GM19328 (cell line): ENCODE measurements around the gene CTNNA2.

Experiments used
- ATAC-seq: cut with Tn5 transposase; IDR thresholded peaks from one replicate; pipeline ENCODE4 v1.9.1; 2021; ENCODE audit warnings: mild to moderate bottlenecking, moderate library complexity; ENCODE audit not compliant: unreplicated experiment

CTNNA2 gene

DNA sequence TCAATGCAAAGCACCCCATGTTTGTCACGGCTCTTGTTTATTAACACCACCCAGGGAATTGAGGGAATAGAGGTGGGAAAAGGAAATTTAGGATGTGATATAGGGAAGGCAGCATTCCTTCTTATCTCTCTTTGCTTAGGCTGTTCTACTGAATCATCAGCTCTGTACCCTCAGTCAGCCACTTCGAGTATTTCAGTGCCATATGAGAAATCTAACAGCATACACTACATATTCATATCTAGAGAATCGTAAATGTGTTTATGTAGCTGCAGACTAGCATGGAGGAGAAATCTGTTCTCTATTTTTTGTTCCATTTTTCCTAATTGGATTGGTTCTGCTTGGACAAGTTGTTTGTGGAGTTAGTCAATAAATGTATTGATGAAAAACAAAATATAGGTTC lies 187.8 kb downstream of the CTNNA2 start:
- ATAC-seq, result no peak

DNA sequence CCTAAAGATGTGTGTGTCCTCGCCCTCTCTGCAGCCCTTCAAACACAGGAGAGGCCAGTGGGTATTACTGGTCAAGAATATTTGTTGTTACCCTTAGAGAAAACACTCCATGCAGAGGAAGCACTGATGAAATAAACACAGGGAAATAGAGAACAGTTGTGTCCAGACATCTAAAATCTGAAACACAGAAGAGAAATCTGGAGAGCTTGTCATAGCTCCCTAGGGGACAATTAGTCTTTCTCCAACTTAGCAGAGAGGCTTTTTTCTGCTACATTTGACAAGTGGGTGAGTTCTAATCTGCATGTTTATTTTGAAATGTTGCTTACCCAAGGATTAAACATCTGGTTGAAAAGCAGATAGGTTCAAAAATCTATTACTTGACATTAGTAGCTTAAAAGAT lies 190.1 kb downstream of the CTNNA2 start:
- no peak for ATAC-seq

DNA sequence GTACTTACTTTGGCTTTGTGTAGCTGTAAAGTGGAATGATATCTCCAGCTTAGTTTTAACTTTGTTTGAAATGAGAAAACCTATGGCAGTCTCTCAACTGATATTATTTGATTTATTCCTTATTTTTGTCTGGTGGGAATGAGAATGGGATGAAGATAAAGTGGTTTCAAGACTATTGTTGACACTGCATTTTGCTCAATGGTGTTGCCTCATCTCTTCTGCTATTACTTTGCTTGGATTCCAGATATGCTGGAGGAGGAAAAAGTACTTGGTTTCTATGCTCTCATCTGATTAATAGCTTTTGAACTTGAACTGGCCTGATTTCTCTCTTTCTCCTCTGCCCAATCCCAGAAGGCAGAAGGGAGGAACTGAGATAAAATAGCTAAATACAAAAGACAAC lies 198.2 kb downstream of the CTNNA2 start:
- no peak for ATAC-seq

DNA sequence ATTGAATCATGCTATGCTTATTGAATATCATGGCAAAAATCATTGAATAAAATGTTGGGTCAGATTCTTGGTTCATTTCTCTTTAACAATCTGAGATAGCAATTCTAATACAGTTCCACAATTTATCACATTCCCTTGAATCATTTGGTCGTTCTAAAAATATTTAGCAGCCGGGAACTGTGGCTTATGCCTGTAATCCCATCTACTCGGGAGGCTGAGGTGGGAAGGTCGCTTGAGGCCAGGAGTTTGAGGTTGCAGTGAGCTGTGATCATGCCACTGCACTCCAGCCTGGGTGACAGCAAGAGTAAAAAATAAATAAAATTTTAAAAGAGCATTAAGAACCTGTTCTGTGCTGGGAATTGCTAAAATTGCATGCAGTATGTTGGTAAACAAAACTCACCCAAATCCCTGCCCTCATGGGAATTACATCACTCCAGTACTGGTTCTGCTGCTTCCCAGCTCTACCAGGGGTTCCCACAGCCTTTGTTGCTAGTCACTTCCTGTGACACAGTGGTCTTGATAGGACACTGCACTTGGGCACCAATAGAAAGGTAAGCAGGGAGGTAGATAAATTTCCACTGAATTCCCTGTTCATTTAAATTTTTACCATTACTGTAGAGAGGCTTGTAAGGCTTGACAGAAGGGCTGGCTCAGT lies 200.4 kb downstream of the CTNNA2 start:
- ATAC-seq, result no peak

DNA sequence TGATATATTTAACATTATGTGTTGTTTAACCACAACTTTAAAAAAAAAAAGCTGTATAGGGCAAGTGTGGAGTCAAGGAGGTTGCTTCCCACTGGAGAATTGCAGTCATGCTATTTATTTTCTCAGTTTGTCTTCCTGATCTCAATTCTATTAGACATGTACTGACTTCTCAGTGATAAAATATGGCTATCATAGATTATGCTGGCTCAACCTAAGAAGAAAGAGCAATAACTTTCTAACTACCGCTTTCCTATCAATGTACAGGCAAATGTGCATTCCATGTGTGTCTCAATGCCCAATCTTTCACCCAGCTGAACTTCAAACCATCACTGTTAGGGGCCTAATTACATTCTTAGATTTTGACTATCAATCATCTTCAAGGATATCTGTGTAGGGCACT lies 201.4 kb downstream of the CTNNA2 start:
- no peak for ATAC-seq

DNA sequence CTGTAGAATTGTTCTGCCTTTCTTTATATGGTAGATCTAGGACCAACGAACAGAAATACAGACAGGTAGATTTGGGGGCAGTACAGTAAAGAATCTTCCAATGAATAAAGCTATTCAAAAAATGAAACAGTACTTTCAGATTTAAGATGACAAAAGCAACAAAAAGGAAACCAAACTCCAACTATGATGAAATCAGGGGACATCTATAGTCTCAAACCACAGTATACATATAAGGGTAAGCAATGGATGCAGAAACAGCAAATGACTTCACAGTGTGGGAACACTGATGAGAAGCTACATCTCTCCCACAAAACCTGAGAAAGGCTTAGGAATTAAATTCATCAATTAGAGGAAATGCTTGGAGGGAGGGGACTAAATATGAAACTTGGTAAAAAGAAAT lies 202.5 kb downstream of the CTNNA2 start:
- ATAC-seq, result no peak

DNA sequence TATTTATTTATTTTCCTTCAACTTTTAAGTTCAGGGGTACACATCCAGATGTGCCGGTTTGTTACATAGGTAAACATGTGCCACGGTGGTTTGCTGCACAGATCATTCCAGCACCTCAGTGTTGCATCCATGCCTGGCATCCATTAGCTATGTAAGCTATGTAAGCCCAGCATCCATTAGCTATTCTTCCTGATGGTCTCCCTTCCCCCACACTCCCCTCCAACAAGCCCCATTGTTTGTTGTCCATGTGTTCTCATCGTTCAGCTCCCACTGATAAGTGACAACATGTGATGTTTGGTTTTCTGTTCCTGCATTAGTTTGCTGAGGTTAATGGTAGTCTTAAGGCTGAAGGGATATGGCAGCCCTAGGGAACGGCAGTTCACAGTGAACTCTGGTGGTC lies 203.4 kb downstream of the CTNNA2 start:
- no peak for ATAC-seq

- no peak for ATAC-seq
Observed at GRCh38 chr2:79717364-79718007, 204.6 kb downstream of the CTNNA2 start.

- no peak for ATAC-seq
Observed at GRCh38 chr2:79721061-79721460, 208.2 kb downstream of the CTNNA2 start.

- no peak for ATAC-seq
Observed at GRCh38 chr2:79721966-79722365, 209.1 kb downstream of the CTNNA2 start.

DNA sequence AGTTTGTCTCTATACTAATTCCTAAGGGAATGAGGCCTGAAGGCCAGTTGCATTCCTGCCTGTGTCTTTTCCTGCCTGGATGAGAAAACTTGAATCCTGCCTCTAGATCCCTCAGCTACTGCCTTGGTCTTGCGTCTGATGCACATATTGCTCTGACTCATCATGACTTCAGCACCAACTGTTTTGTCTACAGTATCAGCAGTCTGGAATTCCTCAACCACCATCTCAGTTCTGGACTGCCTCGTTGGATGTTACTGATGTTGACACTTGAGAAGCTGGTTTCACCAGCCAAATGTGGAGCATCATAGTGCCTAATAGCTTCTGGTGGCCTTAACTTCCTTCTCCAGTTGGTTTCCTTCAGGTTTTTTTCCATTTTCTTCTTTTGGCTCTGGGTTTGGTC lies 211.0 kb downstream of the CTNNA2 start:
- no peak for ATAC-seq

DNA sequence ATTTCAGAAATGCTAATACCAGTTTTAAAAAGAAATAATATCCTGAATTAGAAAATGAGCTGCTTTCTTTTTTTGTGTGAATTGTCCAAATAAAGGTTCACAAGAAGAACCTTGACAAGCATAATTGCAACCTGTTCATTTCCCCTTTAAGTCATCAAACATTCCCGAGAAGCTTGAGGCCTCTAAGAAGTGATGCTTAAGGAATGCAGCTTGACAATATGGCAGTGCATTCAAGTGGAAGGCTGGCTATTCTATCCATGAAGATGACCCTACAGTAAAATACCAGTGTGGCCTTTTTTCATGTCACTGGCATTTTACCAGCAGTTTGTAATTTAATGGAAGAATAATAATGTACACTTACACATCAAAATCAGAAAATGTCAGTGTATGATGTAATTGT lies 216.7 kb downstream of the CTNNA2 start:
- ATAC-seq, result no peak

- no peak for ATAC-seq
Observed at GRCh38 chr2:79734518-79734917, 221.7 kb downstream of the CTNNA2 start.

GRCh38 chr2:79740879-79741443 lies 228.1 kb downstream of the CTNNA2 start:
- ATAC-seq, result no peak

DNA sequence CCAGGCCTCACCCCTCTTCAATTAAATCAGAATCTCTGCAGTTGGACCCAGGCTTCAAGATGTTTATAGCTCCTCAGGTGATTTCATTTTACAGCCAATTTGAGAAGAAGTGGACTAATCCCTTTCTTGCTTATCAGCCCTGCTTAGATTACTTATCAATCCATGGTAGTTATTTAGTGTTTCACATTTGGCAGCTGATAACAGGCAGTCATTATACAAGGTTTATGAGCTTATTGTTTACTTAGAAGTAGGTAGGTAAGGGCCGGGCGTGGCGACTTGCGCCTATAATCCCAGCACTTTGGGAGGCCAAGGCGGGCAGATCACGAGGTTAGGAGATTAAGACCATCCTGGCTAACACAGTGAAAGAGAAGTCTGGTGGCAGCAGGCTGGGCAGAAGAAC lies 237.5 kb downstream of the CTNNA2 start:
- ATAC-seq, result no peak

DNA sequence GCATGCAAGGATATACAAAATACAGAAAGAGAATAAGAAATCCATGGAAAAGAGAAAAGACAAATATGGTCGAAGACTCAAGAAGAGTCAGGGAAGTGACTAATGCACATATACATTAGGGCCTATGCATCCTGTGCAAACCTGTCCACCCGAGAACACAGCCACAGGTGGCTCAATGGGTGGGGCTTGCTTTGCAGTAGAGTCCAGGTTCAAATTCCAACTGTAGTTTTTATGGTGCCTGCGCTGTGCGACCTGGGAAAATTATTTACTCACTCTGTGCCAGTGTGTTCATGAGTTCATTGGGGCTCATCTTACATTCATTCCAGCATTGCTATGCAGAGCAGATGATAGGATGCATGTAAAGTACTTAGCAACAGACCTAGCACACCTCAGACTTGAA lies 244.7 kb downstream of the CTNNA2 start:
- no peak for ATAC-seq

DNA sequence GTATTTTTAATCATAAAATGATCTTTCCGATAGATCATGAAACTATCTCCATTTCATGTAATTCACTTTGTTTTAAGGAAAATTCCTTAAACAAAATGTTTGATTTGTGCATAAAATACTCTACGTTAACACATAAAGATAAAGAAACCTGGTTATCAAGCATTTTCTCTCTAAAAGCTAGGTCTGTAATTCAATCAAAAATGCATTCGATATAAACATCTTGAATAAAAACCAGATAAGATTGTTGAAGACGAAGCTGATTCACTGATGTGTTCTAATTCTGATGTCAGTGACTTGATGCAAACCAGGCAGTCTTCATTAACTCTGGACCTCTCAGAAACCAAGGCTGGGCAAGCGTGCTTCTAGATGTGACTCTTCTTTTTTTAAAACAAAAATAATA lies 245.2 kb downstream of the CTNNA2 start:
- ATAC-seq, result no peak

GRCh38 chr2:79758749-79759282 lies 246.0 kb downstream of the CTNNA2 start:
- no peak for ATAC-seq

- no peak for ATAC-seq
Observed at GRCh38 chr2:79770926-79771325, 258.1 kb downstream of the CTNNA2 start.

- no peak for ATAC-seq
Observed at GRCh38 chr2:79771493-79771892, 258.6 kb downstream of the CTNNA2 start.

DNA sequence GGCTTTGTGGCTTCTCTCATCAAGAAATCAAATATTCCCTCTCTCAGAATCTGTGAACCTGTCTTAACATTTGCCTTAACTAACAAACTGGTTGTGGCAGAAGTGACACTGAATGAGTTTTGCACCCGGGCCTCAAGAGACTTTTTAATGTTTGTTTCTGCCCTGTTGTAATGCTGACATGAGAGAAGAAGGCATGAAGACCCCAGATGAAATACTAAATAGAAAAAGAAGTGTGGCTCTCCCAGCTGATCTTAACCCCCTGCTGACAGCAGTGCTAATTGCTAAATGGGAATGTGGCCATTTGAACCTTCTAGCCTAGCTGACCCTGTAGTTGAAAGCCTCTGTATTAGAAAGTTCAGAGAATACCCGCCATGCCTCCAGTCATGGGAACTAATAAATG lies 261.2 kb downstream of the CTNNA2 start:
- no peak for ATAC-seq

DNA sequence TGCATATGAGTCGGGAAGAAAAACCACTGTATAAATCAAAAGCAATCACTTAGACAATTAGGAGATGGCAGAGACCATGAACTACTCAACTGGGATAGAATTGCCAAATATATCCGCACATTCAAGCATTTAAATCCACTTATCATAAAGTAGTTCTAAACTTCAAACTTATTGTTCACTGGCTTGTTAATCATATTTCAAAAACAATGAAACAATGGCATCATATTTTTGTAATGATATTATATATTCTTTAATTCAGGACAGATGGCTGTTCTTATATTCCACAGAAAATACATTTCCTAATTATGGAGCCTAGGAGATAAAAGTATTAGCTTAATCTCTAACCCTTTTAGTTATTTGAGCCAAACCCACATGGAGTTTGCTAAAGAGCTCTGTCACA lies 263.6 kb downstream of the CTNNA2 start:
- ATAC-seq, result no peak
